Left lung (tissue), 10 donors: ENCODE results near the gene SCN10A. TPM values are rescaled to one million over a fixed set of nuclear protein-coding genes. Genes with fewer than 3 reads are reported as not detected.
A peak's percentile ranks its signal among the peaks of the same experiment; 100 is the strongest.

ENCODE experiments used
- ATAC-seq: fragments of 200-7000 bp; cut with Tn5 transposase; one replicate; pipeline ENCODE4 v1.9.1; 2020; ENCODE audit warnings: moderate library complexity
- DNase-seq, 4 donors: peaks; one replicate each; pipeline ENCODE4 v3.0.0-alpha.2; 2013 to 2020
- H3K27ac ChIP-seq, 2 donors: fragments of 200-600 bp; sonication (generic) in 1 of 2; one replicate each; pipeline versions ENCODE4 v1.5.0 to v1.8.0; 2020 to 2021
- H3K27me3 ChIP-seq, 2 donors: fragments of 200-600 bp; sonication (generic) in 1 of 2; one replicate each; pipeline versions ENCODE4 v1.5.0 to v1.8.0; 2020 to 2021
- H3K36me3 ChIP-seq, 2 donors: fragments of 200-600 bp; sonication (generic) in 1 of 2; one replicate each; pipeline versions ENCODE4 v1.5.0 to v1.8.0; 2020 to 2021
- H3K4me1 ChIP-seq, 2 donors: fragments of 200-600 bp; one replicate each; pipeline ENCODE4 v1.8.0; 2021
- H3K4me3 ChIP-seq, 2 donors: fragments of 200-600 bp; sonication (generic) in 1 of 2; one replicate each; pipeline versions ENCODE4 v1.5.0 to v1.8.0; 2020 to 2021; ENCODE audit warnings: mild to moderate bottlenecking in 1 of 2
- H3K9me3 ChIP-seq, 2 donors: fragments of 200-600 bp; sonication (generic) in 1 of 2; one replicate each; pipeline versions ENCODE4 v1.5.0 to v1.8.0; 2020 to 2021
- CTCF ChIP-seq, 2 donors: fragments of 200-600 bp; sonication (generic) in 1 of 2; IDR thresholded peaks; one replicate each; pipeline versions ENCODE4 v1.5.0 to v1.8.0; 2021; ENCODE audit warnings: antibody characterized with exemption in 2 of 2
- intact Hi-C, 2 donors: fragments of 100-400 bp; cut with DNase I; formaldehyde crosslinking; loops; one replicate each; pipeline versions ENCODE4 v1.11.2 to v1.14.2; 2022
- polyA plus RNA-seq, 6 donors: library from polyadenylated mRNA; unstranded; fragments of 120-200 nt; gene quantifications; one replicate each; pipeline ENCODE4 v1.2.1, GENCODE V29; 2013; ENCODE audit not compliant: insufficient read length in 6 of 6
- total RNA-seq, 2 donors: library from RNA; stranded (reverse); fragmentation: NEBNext Ultra II Directional; extraction: Animal tissue kit (Norgen Biotek cat#: 25700); gene quantifications; one replicate each; pipeline ENCODE4 v1.2.1, GENCODE V29; 2021
- donor health status: DM: no; HTN: yes; CAD: no.
- donor health status: DM: no; HTN: no; CAD: no.

The SCN10A gene
- total and polyA plus RNA-seq, 8 donors = not detected

- H3K27me3 ChIP-seq = no peaks in the 10 kb centered on the region
- no peak overlapping the region for H3K4me3 ChIP-seq
- H3K36me3 ChIP-seq = no peaks in the 10 kb centered on the region
- no peaks in the 10 kb centered on the region for H3K4me1 ChIP-seq
- TF ChIP-seq CTCF (IDR thresholded peaks at IDR 0.05) = no peak
- no peaks in the 10 kb centered on the region for H3K9me3 ChIP-seq
- ATAC-seq (peak; percentile 73), DNase-seq (no peak)
- intact Hi-C loops = no loop called here
- H3K27ac ChIP-seq = no peak overlapping the region
Observed at GRCh38 chr3:38829404-38829803, 13.4 kb upstream of the SCN10A start.

- Histone ChIP-seq H3K4me3 (no peak overlapping the region), H3K27me3 (no peaks in the 10 kb centered on the region), H3K9me3 (no peaks in the 10 kb centered on the region), H3K4me1 (no peaks in the 10 kb centered on the region), H3K27ac (no peak overlapping the region), H3K36me3 (no peaks in the 10 kb centered on the region)
- TF ChIP-seq CTCF (IDR thresholded peaks at IDR 0.05) = no peak
- no peak for DNase-seq
- intact Hi-C loops = no loop called here
- no peak for ATAC-seq
Observed at GRCh38 chr3:38828681-38829080, 12.7 kb upstream of the SCN10A start.

- H3K27me3 ChIP-seq = no peaks in the 10 kb centered on the region
- TF ChIP-seq CTCF (IDR thresholded peaks at IDR 0.05) = no peak
- H3K36me3 ChIP-seq = no peaks in the 10 kb centered on the region
- H3K27ac ChIP-seq = no peak overlapping the region
- H3K4me1 ChIP-seq = no peaks in the 10 kb centered on the region
- DNase-seq (no peak), ATAC-seq (no peak)
- intact Hi-C loops = no loop called here
- H3K9me3 ChIP-seq = no peaks in the 10 kb centered on the region
- no peak overlapping the region for H3K4me3 ChIP-seq
Observed at GRCh38 chr3:38827791-38828190, 11.8 kb upstream of the SCN10A start.

GRCh38 chr3:38826001-38826400 lies 10.0 kb upstream of the SCN10A start:
- Histone ChIP-seq H3K27me3 (no peaks in the 10 kb centered on the region), H3K4me1 (no peaks in the 10 kb centered on the region), H3K4me3 (no peak overlapping the region), H3K27ac (no peak overlapping the region), H3K9me3 (no peaks in the 10 kb centered on the region), H3K36me3 (no peaks in the 10 kb centered on the region)
- no peak for TF ChIP-seq CTCF (IDR thresholded peaks at IDR 0.05)
- DNase-seq (no peak), ATAC-seq (no peak)
- intact Hi-C loops = no loop called here

DNA sequence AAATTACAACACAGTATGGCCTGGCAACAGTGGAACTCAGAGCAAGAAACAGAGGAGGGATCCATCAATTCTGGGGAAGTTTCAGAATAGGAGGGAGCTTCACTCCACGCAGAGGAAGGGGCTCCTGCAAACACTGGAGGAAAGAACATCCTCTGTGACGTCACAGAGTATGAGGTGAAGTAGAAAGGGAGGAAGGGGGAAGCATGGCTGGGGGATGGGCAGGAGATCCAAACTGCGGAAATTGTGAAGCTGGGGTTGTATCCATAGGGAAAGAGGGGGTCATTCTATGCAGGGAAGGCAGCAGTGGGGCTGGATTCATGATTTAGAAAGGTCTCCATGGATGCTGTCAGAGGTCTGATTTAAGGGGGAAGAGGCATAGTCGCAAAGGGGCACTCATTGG lies 8.3 kb upstream of the SCN10A start:
- Histone ChIP-seq H3K27me3 (no peaks in the 10 kb centered on the region), H3K4me3 (no peak overlapping the region), H3K27ac (no peak overlapping the region), H3K9me3 (no peaks in the 10 kb centered on the region), H3K36me3 (no peaks in the 10 kb centered on the region), H3K4me1 (no peaks in the 10 kb centered on the region)
- ATAC-seq = no peak
- no peak for DNase-seq
- intact Hi-C loops = no loop called here
- no peak for TF ChIP-seq CTCF (IDR thresholded peaks at IDR 0.05)
